HL-60 (cell line): ENCODE results near the gene CGGBP1.

Source experiments
- DNase-seq, 2 experiments: peaks; one replicate each; pipeline ENCODE4 v3.0.0-alpha.2; 2010 to 2020; ENCODE audit warnings: low read depth in 1 of 2, low spot score in 1 of 2
- H3K27ac ChIP-seq: fragments of 250-450 bp; sonication (Bioruptor Pico); replicated peaks from 2 replicates; pipeline ENCODE4 v1.5.1; 2020; ENCODE audit warnings: mild to moderate bottlenecking, moderate library complexity
- H3K27me3 ChIP-seq: fragments of 250-450 bp; sonication (Bioruptor Pico); 2 replicates; pipeline ENCODE4 v1.5.1; 2021; ENCODE audit warnings: mild to moderate bottlenecking, moderate library complexity; ENCODE audit not compliant: insufficient read depth, poor library complexity, severe bottlenecking
- H3K4me3 ChIP-seq: replicated peaks from 2 replicates; pipeline ENCODE4 v1.5.1; 2011; ENCODE audit warnings: mild to moderate bottlenecking, control low read depth, low read length; ENCODE audit not compliant: insufficient read depth
- GABPA ChIP-seq: IDR thresholded peaks from 2 replicates; pipeline ENCODE4 v1.6.1; 2012; ENCODE audit warnings: low read depth
- POLR2AphosphoS5 ChIP-seq: IDR thresholded peaks from 2 replicates; pipeline ENCODE4 v1.6.1; 2012; ENCODE audit warnings: low read depth
- REST ChIP-seq: IDR thresholded peaks from 2 replicates; pipeline ENCODE4 v1.6.1; 2012; ENCODE audit warnings: low read depth; ENCODE audit not compliant: insufficient replicate concordance
- SPI1 ChIP-seq: IDR thresholded peaks from 2 replicates; pipeline ENCODE4 v1.6.1; 2012; ENCODE audit warnings: low read depth, mild to moderate bottlenecking, borderline replicate concordance
- long read RNA-seq: library from polyadenylated mRNA; unstranded; transcript quantifications from one replicate; pipeline ENCODE4 v2.0.0, GENCODE V29; 2020
- TF ChIP-seq, protein P1 (sequence below): IDR thresholded peaks from one replicate; pipeline ENCODE4 v1.5.1; 2011; ENCODE audit warnings: low read length, control low read depth, inconsistent platforms; ENCODE audit not compliant: insufficient read depth

CGGBP1 gene
- long read RNA-seq, full-length matches to known transcripts, result 127 of 143 reads
- long read RNA-seq, partial matches to known transcripts, result 3 of 143 reads
- long read RNA-seq, other reads (novel, unspliced or antisense), result 13 of 143 reads

DNA sequence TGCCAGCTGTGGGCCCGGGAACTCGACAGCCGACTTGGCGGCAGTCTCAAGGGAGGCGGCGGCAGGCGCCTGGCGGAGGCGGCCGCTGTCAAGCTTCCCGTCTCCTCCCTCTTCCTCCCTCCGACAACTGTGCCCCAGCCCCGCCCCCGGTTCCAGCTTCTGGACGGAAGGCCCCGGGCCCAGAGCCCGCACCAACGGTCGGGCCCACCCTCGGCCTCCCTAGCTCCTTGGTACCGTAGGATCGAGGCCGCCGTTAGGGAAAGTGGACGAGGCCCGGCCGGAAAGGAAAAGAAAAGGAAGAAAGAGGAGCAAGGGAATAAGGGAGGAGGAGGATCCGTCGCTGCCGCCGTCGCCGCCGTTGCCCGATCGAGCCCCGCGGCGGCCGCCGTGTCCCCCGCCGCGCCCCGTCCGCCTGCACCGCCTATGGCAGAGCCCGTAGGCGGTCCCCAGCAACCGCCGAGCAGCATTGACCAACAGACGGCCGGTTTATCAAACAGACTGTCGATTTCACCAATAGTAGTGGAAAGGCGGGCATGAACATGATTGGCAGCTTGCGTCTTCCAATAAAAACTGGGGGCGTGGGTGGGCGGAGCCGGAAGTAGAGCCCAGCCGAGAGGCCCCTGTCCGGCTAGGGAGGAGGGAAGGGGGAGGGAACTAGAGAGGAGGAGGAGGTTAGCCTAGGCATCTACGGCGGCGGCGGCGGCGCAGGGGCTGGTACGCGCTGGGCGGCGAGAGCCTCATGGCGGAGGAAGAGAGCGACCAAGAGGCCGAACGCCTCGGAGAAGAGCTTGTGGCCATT is at the start of gene CGGBP1, which contains the start of gene ZNF654:
CGGBP1 (minus strand) TSS at position 425 of the 799 bp plus-strand sequence. CDS start 3,029 bp downstream, outside the sequence.
ZNF654 (plus strand) TSS at position 675 of the 799 bp plus-strand sequence; CDS start at position 740, 65 bp downstream.
- H3K27ac ChIP-seq, result peak within 1 kb of the TSS; percentile 96

GRCh38 chr3:88105325-88105724 is 46.5 kb upstream of the CGGBP1 start:
- DNase-seq, result no peak
- Histone ChIP-seq H3K27me3 (no peaks in the 10 kb centered on the region), H3K27ac (no peak overlapping the region), H3K4me3 (no peak overlapping the region)
- TF ChIP-seq REST, result no peak
- TF ChIP-seq GABPA, result no peak
- TF ChIP-seq, protein P1, sequence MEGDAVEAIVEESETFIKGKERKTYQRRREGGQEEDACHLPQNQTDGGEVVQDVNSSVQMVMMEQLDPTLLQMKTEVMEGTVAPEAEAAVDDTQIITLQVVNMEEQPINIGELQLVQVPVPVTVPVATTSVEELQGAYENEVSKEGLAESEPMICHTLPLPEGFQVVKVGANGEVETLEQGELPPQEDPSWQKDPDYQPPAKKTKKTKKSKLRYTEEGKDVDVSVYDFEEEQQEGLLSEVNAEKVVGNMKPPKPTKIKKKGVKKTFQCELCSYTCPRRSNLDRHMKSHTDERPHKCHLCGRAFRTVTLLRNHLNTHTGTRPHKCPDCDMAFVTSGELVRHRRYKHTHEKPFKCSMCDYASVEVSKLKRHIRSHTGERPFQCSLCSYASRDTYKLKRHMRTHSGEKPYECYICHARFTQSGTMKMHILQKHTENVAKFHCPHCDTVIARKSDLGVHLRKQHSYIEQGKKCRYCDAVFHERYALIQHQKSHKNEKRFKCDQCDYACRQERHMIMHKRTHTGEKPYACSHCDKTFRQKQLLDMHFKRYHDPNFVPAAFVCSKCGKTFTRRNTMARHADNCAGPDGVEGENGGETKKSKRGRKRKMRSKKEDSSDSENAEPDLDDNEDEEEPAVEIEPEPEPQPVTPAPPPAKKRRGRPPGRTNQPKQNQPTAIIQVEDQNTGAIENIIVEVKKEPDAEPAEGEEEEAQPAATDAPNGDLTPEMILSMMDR, result no peak
- no peak for TF ChIP-seq SPI1
- no peak for TF ChIP-seq POLR2AphosphoS5

More for the DNA sequence above, at the start of gene CGGBP1, which contains the start of gene ZNF654:
- Histone ChIP-seq H3K27me3 (no peaks in the 10 kb centered on the region), H3K4me3 (peak within 1 kb of the TSS; percentile 92)
- DNase-seq, result peak; percentile 85 to 99
- TF ChIP-seq GABPA (peak; percentile 89), POLR2AphosphoS5 (peak; percentile 83), REST (no peak), SPI1 (peak; percentile 28)
- TF ChIP-seq, protein P1, result no peak

GRCh38 chr3:88101142-88101541 is 42.3 kb upstream of the CGGBP1 start:
- Histone ChIP-seq H3K4me3 (no peak overlapping the region), H3K27ac (no peak overlapping the region), H3K27me3 (no peaks in the 10 kb centered on the region)
- no peak for TF ChIP-seq REST
- TF ChIP-seq, protein P1, result no peak
- TF ChIP-seq SPI1, result no peak
- TF ChIP-seq GABPA, result no peak
- no peak for TF ChIP-seq POLR2AphosphoS5
- DNase-seq, result no peak
